Fibroblast of skin of right biceps (primary cell): ENCODE data around the gene QRSL1.
"Not testable (repeated sequence)": the region's sequence is repeated elsewhere in the genome, so short reads cannot be mapped to it uniquely, and the experiment has no call there.

ENCODE experiments used
- DNase-seq: peaks from one replicate; pipeline ENCODE4 v3.0.0-alpha.2; 2013

QRSL1 gene

GRCh38 chr6:106684011-106684410 lies 54.6 kb downstream of the QRSL1 start:
- no peak for DNase-seq

GRCh38 chr6:106685833-106686232 lies 56.5 kb downstream of the QRSL1 start:
- peak; percentile 65 for DNase-seq

- DNase-seq = no peak
Observed at GRCh38 chr6:106688177-106688951, 59.0 kb downstream of the QRSL1 start.

- DNase-seq = peak; percentile 22
Observed at GRCh38 chr6:106692112-106692818, 62.9 kb downstream of the QRSL1 start.

- DNase-seq = no peak
Observed at GRCh38 chr6:106692819-106693208, 63.4 kb downstream of the QRSL1 start.

GRCh38 chr6:106693418-106693817 lies 64.0 kb downstream of the QRSL1 start:
- no peak for DNase-seq

GRCh38 chr6:106694343-106694742 lies 65.0 kb downstream of the QRSL1 start:
- no peak for DNase-seq

GRCh38 chr6:106700581-106700980 lies 71.2 kb downstream of the QRSL1 start:
- DNase-seq = no peak

- not testable (repeated sequence) for DNase-seq
Observed at GRCh38 chr6:106701201-106701600, 71.8 kb downstream of the QRSL1 start.

GRCh38 chr6:106702046-106702445 lies 72.7 kb downstream of the QRSL1 start:
- no peak for DNase-seq

- DNase-seq = no peak
Observed at GRCh38 chr6:106702451-106703110, 73.2 kb downstream of the QRSL1 start.

- no peak for DNase-seq
Observed at GRCh38 chr6:106704327-106704726, 74.9 kb downstream of the QRSL1 start.

- DNase-seq = no peak
Observed at GRCh38 chr6:106705156-106705555, 75.8 kb downstream of the QRSL1 start.

GRCh38 chr6:106710580-106710979 lies 81.2 kb downstream of the QRSL1 start:
- DNase-seq = no peak

- DNase-seq = no peak
Observed at GRCh38 chr6:106714281-106714680, 84.9 kb downstream of the QRSL1 start.

- no peak for DNase-seq
Observed at GRCh38 chr6:106715922-106716321, 86.5 kb downstream of the QRSL1 start.

- DNase-seq = no peak
Observed at GRCh38 chr6:106716966-106717365, 87.6 kb downstream of the QRSL1 start.
